Mucosa of descending colon (tissue), 3 donors: Measurements from ENCODE around the gene HACE1. TPM values are rescaled to one million over a fixed set of nuclear protein-coding genes. Genes with fewer than 3 reads are reported as not detected.
"Not testable (repeated sequence)": the region's sequence is repeated elsewhere in the genome, so short reads cannot be mapped to it uniquely, and the experiment has no call there.

Experiments used
- ATAC-seq: fragments of 200-7000 bp; cut with Tn5 transposase; one replicate; pipeline ENCODE4 v1.9.1; 2020; ENCODE audit warnings: mild to moderate bottlenecking, moderate library complexity
- DNase-seq, 3 donors: peaks; one replicate each; pipeline ENCODE4 v3.0.0-alpha.2; 2020
- H3K36me3 ChIP-seq: fragments of 200-600 bp; one replicate; pipeline ENCODE4 v1.8.0; 2021; ENCODE audit warnings: low read depth, mild to moderate bottlenecking
- H3K4me1 ChIP-seq: fragments of 200-600 bp; one replicate; pipeline ENCODE4 v1.8.0; 2021; ENCODE audit warnings: low read depth, mild to moderate bottlenecking
- H3K4me3 ChIP-seq: fragments of 200-600 bp; one replicate; pipeline ENCODE4 v1.8.0; 2021; ENCODE audit warnings: mild to moderate bottlenecking
- H3K9me3 ChIP-seq: fragments of 200-600 bp; one replicate; pipeline ENCODE4 v1.8.0; 2021; ENCODE audit warnings: mild to moderate bottlenecking
- intact Hi-C, 2 donors: fragments of 100-400 bp; cut with DNase I in 1 of 2; cut with micrococcal nuclease in 1 of 2; formaldehyde crosslinking; loops; one replicate each; pipeline versions ENCODE4 v1.11.0 to v1.11.1; 2022; cut with DNase I, micrococcal nuclease
- total RNA-seq, 3 donors: library from RNA; stranded (reverse); fragmentation: NEBNext Ultra II Directional in 2 of 3; extraction: Animal tissue kit (Norgen Biotek cat#: 25700) in 2 of 3; gene quantifications; one replicate each; pipeline versions ENCODE4 v1.2.1 to v1.2.4, GENCODE V29; 2021 to 2023
- TF ChIP-seq, protein P1 (sequence below): fragments of 200-600 bp; IDR thresholded peaks from one replicate; pipeline ENCODE4 v1.8.0; 2022; ENCODE audit warnings: antibody characterized with exemption, mild to moderate bottlenecking
- donor health status: DM: no; HTN: no; CAD: no; lungs with moderate emphysema.
- donor health status: DM: no; HTN: no; CAD: no.
- donor health status: DM: no; HTN: yes; CAD: no.

Gene HACE1
- total RNA-seq, 3 donors from 2014 or later: 4.2 to 13.8 (median 7.9) TPM

DNA sequence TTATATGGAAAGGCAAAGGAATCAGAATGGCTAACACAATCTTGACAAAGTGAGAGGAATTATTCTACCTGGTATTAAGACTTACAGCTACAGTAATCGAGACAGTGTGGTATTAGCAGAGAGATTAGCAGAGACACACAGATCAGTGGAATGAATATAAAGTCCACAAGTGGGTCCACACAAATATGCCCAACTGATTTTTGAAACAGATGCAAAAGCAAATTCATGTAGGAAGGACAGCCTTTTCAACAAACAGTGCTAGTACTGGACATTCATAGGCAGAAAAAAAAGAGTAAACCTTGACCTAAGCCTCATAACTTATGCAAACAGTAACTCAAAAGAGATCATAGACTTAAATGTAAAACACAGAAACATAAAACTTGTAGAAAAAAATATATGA lies 22.6 kb downstream of the HACE1 start:
- DNase-seq (no peak), ATAC-seq (no peak)
- TF ChIP-seq, protein P1, sequence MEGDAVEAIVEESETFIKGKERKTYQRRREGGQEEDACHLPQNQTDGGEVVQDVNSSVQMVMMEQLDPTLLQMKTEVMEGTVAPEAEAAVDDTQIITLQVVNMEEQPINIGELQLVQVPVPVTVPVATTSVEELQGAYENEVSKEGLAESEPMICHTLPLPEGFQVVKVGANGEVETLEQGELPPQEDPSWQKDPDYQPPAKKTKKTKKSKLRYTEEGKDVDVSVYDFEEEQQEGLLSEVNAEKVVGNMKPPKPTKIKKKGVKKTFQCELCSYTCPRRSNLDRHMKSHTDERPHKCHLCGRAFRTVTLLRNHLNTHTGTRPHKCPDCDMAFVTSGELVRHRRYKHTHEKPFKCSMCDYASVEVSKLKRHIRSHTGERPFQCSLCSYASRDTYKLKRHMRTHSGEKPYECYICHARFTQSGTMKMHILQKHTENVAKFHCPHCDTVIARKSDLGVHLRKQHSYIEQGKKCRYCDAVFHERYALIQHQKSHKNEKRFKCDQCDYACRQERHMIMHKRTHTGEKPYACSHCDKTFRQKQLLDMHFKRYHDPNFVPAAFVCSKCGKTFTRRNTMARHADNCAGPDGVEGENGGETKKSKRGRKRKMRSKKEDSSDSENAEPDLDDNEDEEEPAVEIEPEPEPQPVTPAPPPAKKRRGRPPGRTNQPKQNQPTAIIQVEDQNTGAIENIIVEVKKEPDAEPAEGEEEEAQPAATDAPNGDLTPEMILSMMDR: no peak
- Histone ChIP-seq H3K4me3 (no peak overlapping the region), H3K36me3 (no peaks in the 10 kb centered on the region), H3K9me3 (no peaks in the 10 kb centered on the region), H3K4me1 (no peaks in the 10 kb centered on the region)
- intact Hi-C loops: no loop called here

DNA sequence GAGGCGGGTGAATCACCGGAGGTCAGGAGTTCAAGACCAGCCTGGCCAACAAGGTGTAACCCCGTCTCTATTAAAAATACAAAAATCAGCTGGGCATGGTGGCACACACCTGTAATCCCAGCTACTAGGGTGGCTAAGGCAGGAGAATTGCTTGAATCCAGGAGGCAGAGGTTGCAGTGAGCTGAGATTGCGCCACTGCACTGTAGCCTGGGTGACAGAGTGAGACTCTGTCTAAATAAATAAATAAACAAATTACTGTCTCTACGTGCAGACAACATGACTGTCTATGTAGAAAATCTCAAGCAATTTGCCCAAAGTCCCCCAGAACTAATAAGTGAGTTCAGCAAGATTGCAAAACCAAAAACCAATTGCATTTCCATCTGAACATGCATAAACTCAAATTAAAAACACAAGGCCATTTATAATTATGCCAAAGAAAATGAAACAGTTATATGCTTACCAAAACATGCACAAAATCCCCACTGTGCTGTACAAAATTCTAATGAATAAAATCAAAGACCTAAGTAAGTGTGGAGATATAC lies 23.2 kb downstream of the HACE1 start:
- ATAC-seq, H3K4me1 ChIP-seq, H3K4me3 ChIP-seq, H3K9me3 ChIP-seq, H3K36me3 ChIP-seq, DNase-seq, intact Hi-C loops: not testable (repeated sequence)

DNA sequence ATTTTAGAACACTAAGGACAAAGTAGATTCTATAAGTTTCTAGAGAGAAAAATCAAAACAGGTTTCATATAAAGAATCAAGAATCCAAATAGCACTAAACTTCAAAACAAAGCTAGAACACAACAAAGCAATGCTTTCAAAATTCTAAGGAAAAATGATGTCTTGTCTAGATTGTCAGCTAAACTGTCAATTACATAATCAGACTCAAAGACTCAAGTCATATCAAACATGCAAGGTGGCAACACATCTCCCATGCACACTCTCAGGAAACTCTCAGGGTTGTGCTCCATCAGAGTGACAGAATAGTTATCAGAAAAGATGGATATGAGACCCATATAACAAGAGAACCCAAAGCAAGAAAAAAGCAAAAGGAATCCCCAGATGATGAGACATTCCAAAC lies 23.9 kb downstream of the HACE1 start:
- ATAC-seq (no peak), DNase-seq (no peak)
- no peaks in the 10 kb centered on the region for H3K4me1 ChIP-seq
- intact Hi-C loops: no loop called here
- no peak overlapping the region for H3K4me3 ChIP-seq
- TF ChIP-seq, protein P1: no peak
- no peaks in the 10 kb centered on the region for H3K9me3 ChIP-seq
- H3K36me3 ChIP-seq: no peaks in the 10 kb centered on the region

DNA sequence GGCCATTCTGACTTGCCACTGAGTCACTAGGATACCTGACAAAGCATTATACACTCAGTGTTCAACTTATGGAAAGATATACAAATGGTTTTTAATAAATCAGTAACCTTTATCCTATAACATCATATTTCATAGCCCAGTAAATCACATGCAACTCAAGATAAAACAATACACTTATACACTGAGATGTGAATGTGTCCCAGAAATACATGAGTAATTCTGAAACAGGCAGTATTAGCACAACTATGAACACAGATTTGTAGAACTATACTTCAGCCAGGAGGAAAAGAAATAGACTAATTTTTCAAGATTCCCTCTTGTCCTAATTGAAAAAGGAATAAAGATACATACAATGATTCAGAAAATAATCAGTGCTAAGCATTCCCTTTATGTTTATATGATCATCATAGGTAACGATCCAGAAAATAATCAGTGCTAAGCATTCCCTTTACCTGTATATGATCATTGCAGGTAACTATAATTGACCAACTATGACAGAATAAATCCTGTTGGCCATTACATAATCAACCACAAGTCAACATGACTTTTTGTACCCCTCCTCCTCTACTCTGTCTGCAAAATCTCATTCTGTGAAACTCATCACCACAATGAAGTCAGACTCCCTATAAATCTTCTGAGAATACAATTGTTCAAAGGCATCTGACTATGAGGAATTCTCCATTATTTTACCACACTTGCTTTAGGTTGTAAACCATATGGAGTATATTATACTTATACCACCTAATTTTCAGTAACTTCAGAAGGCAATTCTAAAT lies 30.3 kb downstream of the HACE1 start:
- ATAC-seq (no peak), DNase-seq (no peak)
- intact Hi-C loops: no loop called here
- no peaks in the 10 kb centered on the region for H3K36me3 ChIP-seq
- H3K4me1 ChIP-seq: no peaks in the 10 kb centered on the region
- H3K9me3 ChIP-seq: no peaks in the 10 kb centered on the region
- no peak overlapping the region for H3K4me3 ChIP-seq
- TF ChIP-seq, protein P1: no peak

DNA sequence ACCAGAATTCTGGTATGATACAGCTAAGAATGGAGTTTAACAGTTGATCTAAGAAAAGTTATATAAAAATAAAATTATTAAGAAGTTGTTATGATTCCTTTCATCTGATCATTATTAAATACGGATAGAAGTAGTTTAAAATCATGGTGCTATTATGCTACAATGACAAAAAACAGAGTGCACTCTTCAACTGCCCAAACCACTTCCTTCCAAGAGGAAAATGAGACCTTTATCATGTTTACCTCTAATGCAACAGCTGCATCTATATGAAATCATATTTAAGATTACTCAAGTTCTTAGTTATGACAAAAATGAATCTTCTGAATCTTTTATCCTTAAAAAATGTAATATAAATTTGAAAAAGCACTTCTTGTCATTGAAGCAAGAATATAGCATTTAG lies 31.2 kb downstream of the HACE1 start:
- no peak for ATAC-seq
- intact Hi-C loops: no loop called here
- TF ChIP-seq, protein P1: no peak

DNA sequence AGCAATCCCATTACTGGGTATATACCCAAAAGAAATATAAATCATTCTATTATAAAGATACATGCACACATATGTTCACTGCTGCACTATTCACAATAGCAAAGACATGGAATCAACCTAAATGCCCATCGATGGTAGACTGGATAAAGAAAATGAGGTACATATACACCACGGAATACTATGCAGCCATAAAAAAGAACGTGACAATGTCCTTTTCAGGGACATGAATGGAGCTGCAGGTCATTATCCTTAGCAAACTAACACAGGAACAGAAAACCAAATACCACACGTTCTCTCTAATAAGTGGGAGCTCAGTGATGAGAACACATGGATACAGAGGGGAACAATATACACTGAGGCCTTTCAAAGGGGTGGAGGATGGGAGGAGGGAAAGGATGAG lies 38.9 kb downstream of the HACE1 start:
- H3K4me1 ChIP-seq, ATAC-seq, H3K36me3 ChIP-seq, DNase-seq, intact Hi-C loops, H3K9me3 ChIP-seq, H3K4me3 ChIP-seq: not testable (repeated sequence)

More for the DNA sequence above, 31.2 kb downstream of the HACE1 start:
- Histone ChIP-seq H3K9me3 (no peaks in the 10 kb centered on the region), H3K4me3 (no peak overlapping the region), H3K36me3 (no peaks in the 10 kb centered on the region), H3K4me1 (no peaks in the 10 kb centered on the region)
- no peak for DNase-seq
